Stimulated activated CD8-positive, alpha-beta memory T cell treated with anti-CD3 and anti-CD28 coated beads, Interleukin-7, amount 100 ng/mL, for 48 hours (primary cell): ENCODE results near the gene PPTC7.
"Not testable (repeated sequence)": the region's sequence is repeated elsewhere in the genome, so short reads cannot be mapped to it uniquely, and the experiment has no call there.

Experiments
- DNase-seq, 2 donors: peaks; one replicate each; pipeline ENCODE4 v3.0.0-alpha.2; 2020; ENCODE audit warnings: low read depth in 1 of 2; ENCODE audit errors: extremely low read depth in 1 of 2

Gene PPTC7

DNA sequence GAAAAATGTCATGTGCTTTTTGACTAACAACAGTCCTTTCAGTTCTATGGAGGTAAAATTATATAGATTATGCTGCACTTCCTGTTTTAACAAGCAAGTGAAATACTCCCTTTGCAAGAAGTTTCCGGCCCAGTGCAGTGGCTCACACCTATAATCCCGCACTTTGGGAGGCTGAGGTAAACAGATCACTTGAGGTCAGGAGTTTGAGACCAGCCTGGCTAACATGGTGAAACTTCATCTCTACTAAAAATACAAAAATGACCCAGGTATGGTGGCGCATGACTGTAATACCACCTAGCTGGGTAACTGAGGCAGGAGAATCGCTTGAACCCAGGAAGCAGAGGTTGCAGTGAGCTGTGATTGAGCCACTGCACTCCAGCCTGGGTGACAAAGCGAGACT is 20.7 kb downstream of the PPTC7 start:
- not testable (repeated sequence) for DNase-seq

- no peak for DNase-seq
These were observed 21.5 kb downstream of the PPTC7 start for GRCh38 chr12:110561471-110562201.

DNA sequence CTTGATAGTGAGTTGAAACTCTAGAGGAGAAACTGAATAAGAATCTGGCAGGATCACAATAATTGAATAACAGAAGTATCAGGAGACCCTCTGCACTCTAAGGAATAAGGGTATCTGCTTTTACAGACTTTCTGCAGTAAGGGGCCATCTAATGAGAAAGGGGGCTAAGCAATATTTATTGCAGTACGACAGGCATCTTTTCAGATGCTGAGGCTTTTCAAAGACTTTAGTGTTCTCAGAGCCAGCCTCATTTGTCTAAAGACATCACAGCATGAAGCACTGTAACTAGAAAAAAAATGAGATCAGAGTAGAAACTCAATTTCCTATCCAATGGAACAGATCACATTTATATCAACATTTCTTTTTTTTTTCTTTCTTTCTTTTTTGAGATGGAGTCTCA is 22.2 kb downstream of the PPTC7 start:
- DNase-seq, result no peak

DNA sequence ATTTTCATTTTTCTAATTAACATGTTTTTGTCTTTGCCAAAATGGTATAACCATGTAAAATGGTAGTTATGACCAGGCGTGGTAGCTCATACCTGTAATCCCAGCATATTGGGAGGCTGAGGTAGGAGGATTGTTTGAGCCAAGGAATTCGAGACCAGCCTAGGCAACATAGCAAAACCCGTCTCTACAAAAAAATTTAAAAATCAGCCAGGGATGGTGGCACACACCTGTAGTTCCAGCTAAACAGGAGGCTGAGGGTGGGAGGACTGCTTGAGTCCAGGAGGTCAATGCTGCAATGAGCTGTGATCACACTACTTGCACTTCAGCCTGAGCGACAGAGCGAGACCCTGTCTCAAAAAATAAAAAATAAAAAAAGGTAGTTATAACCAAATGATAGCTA is 23.1 kb downstream of the PPTC7 start:
- DNase-seq, result no peak

DNA sequence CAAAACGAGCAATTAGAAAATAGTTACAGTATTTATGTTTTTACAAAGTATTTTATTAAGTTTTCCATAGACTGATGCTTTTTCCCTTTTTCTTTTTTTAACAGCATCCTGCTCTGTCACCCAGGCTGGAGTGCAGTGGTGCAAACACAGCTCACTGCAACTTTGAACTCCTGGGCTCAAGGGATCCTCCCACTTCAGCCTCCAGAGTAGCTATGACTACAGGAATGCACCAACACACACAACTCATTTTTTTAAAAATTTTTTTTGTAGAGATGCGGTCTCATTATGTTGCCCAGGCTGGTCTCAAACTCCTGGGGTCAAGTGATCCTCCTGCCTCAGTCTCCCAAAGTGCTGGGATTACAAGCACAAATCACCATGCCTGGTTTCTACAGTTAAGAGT is 24.2 kb downstream of the PPTC7 start:
- not testable (repeated sequence) for DNase-seq

DNA sequence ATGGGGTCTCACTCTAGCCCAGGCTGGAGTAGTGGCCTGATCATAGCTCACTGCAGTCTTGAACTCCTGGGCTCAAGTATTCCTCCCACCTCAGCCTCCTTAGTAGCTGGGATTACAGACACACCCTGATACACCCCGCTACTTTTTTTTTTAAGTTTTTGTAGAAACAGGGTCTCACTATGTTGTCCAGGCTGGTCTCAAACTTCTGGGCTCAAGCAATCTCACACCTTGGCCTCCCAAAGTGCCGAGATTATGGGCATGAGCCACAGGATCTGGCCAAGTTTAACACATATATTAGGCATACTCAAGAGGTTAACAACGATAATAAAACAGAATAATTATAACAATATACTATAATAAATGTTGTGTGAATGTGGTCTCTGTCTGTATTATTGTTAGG is 25.8 kb downstream of the PPTC7 start:
- no peak for DNase-seq

DNA sequence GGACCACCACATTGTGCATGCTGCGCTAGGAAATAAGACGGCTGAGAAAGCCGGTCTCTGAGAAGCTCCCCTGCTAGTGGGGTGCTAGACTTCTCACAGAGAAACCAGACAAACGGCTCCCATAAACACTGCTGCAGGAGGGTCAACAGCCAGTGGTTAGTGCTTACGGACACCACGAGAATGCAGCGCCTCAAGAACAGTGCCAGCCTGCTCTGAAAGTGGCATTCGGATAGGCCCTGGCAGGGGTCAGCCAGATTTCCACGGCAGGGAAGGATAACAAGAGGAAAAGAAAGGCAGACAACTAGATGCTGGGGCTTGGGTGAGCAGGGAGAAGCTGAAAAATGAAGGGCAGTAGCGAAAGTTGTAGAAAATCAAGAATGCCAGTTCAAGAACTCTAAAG is 26.4 kb downstream of the PPTC7 start:
- no peak for DNase-seq

DNA sequence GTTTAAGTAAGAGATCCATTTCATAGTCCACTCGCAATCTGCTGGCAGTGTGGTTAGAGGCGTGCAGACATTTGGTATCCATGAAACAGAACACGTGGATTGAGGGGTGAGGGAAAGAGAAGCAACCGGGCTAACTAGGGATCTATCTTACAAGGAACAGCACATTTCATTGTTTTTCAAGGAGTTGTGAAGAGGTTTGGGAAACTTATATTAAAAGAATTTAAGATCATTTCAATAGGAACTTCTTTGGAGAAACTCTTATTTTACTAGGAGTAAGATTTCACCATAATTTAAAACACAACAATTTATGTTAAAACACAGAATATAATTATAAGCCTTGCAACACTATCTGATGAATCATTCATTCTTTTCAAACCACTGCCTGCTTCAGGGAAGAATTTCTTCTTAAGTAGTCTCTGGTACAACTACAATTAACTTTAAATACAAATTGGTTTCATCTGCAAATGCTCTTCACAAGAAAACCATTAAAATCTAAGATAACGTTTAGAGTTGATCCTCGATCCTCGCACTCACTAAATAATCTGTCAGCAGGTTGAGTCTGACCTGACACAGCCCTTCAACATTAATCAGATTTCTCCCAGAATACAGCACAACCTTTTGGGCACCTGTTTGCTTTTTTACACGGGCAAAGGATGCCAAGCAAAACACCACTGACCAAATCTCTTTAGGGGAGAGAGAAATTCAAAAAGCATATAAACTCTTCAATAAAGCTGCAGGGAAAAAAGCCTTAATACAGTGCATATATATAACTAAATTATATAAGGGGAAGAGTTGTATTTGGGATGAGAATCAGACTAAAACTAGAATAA is 27.3 kb downstream of the PPTC7 start:
- DNase-seq, result no peak

GRCh38 chr12:110554184-110554583 is 28.9 kb downstream of the PPTC7 start:
- no peak for DNase-seq

DNA sequence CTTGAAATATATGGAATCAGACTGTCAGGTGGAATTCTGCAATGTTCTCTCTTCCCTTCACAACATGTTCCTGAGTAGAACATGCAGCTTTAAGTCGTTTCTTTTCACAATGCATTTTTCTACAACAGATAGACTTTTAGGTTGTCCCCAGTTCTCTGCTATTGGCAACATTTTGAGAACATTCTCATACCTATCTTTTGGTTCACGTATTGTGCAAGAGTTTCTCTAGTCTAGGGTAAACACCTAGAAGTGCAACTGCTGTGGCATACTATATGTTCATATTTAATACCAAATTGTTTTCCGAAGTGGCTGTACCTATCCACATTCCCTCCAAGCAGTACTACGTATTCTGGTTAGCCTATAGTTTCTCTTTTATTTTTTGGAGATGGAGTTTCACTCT is 32.1 kb downstream of the PPTC7 start:
- DNase-seq, result no peak

DNA sequence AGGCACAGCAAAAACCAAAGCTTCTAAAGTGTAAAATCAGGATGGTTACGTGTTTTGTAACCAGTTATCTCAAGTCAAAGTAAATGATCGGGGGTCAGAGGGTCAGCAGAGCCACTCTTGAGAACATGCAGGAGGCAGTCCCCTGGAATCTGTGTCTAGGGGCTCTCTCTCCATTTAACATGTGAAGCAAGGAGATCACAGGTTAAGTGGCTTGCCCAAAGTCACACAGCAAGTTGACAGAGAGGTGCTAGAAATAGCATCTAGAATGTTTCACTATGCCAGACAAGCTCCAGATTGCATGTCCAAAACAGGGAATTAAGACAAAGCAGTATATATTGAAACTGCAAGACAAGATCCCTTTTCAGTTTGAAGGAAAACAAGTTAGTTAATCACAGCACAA is 33.4 kb downstream of the PPTC7 start:
- no peak for DNase-seq

- no peak for DNase-seq
These were observed 34.4 kb downstream of the PPTC7 start for GRCh38 chr12:110548678-110549077.

- no peak for DNase-seq
These were observed 36.0 kb downstream of the PPTC7 start for GRCh38 chr12:110547090-110547489.

DNA sequence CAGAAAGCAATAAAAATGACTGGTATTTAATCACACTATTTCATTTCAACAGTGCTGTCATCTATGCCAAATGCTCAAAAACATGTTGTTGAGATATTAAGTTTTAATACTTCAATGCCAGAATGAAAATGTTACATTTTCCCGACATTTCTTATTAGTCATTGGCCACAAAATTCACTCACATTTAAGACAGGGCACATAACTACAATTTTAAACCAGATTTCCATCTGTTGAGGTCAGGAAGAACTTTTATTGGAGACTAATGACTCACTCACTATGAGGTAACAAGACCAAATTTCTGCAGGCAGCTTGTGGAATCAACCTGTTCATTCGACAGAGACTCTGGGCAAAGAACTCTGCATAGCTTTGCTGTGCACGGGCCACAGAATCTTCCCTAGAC is 36.8 kb downstream of the PPTC7 start:
- no peak for DNase-seq

GRCh38 chr12:110545812-110546211 is 37.3 kb downstream of the PPTC7 start:
- DNase-seq, result no peak

DNA sequence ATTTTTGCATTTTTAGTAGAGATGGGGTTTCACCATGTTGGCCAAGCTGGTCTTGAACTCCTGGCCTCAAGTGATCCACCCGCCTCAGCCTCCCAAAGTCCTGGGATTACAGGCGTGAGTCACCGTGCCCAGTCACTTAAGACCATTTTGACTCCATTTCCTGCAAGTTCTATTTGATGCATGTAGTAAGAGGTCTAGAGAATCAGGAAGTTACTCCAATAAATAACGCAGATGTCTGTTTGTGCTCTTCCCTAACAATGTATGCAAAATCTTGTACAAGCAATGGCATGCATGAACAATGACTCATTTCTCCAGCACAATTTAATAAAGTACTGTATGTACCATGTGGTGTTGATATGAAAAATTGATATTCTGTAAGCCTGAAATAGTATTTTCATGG is 37.9 kb downstream of the PPTC7 start:
- not testable (repeated sequence) for DNase-seq

GRCh38 chr12:110543965-110544364 is 39.2 kb downstream of the PPTC7 start:
- DNase-seq, result no peak

DNA sequence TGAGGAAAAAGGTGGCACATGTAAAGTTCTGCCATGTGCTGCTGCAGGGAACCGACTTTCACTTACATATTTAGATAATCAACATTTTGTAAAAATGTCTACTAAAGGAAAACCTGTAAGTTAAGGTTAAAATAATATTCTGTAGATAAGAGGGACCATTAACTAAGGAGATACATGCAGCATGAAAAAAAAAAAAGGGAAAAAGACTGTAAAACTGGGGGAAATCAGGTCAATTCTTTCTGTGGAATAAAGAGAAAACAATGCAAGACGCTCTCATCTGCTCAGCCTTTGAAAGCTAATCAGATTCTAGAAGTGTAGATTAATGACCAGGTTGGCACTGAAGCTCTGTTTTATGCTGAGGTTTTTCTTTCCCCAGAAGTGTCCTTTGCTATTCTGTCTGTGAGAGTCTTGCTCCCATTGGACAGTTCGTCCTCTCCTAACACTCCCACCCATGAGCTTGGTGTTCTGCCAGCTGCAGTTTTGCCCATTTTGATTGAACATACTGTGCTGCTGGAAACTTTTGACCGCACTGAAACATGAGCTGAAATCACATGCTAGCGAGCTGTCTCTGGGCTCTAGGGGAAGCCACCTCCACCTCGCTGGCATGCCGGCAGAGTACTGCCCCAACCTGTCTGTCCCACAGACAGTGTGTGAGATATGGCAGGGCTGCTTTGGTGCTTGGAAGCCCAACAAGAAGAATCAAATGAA is 39.7 kb downstream of the PPTC7 start:
- no peak for DNase-seq

- no peak for DNase-seq
These were observed 43.1 kb downstream of the PPTC7 start for GRCh38 chr12:110540048-110540447.

DNA sequence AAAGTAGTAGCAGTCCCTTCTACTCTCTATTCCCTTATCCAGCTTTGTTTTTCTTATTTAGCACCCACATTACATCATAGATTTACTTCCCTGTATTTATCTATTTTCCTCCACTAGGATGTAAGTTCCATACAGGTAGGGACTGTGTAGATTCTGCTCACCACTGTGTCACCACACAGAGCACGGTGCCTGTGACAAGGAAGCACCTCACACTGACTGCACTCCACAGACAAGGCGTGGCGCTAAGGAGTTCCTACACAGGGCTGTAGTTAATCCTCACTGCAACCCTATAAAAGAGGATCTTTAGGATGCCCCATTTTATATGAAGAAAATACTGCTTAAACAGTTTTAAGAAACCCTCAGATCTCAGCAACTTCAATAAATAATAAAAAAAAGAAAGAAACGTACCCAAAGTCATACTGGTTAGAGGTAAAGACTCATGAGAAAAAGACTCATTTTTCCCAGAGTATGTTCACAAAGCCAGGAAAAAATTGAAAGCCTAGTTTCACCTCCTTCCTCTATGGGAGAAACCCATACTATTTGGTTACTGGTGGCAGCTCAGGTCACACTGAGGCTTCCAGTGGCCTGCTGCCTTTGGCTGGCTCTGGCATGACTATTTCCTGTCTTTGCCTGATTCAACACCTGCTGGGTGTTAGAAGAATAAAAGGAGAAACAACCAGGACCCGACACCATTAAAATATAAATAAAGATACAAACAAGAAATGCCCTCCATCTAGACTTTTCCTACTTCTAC is 44.1 kb downstream of the PPTC7 start:
- no peak for DNase-seq
